HepG2 (cell line): ENCODE measurements around the gene ALB. TPM values are rescaled to one million over a fixed set of nuclear protein-coding genes. Genes with fewer than 3 reads are reported as not detected.

Experiments used
- DBP ChIP-seq: sonication (generic); formaldehyde crosslinking; IDR thresholded peaks from 2 replicates; pipeline ENCODE4 v1.4.0; 2020; ENCODE audit warnings: missing genetic modification reagents; ENCODE audit errors: not compliant biosample characterization
- GPBP1L1 ChIP-seq: sonication (generic); formaldehyde crosslinking; IDR thresholded peaks from 2 replicates; pipeline ENCODE4 v1.5.0; 2020; ENCODE audit warnings: mild to moderate bottlenecking, missing genetic modification reagents
- ISL2 ChIP-seq: sonication (generic); formaldehyde crosslinking; IDR thresholded peaks from 2 replicates; pipeline ENCODE4 v1.5.0; 2020; ENCODE audit warnings: missing genetic modification reagents
- MED13 ChIP-seq: sonication (generic); formaldehyde crosslinking; IDR thresholded peaks from 2 replicates; pipeline ENCODE4 v1.5.0; 2020; ENCODE audit warnings: missing genetic modification reagents
- MTF1 ChIP-seq: sonication (generic); formaldehyde crosslinking; IDR thresholded peaks from 2 replicates; pipeline ENCODE4 v1.5.0; 2020; ENCODE audit warnings: missing genetic modification reagents
- PAF1 ChIP-seq: IDR thresholded peaks from 2 replicates; pipeline ENCODE4 v1.6.1; 2016; ENCODE audit warnings: missing genetic modification reagents, missing compliant biosample characterization
- RBFOX2 ChIP-seq: fragments of 200-400 bp; formaldehyde crosslinking; IDR thresholded peaks from 2 replicates; pipeline ENCODE4 v1.6.1; 2017; ENCODE audit warnings: low read depth, mild to moderate bottlenecking, low read length
- U2AF2 ChIP-seq: fragments of 200-400 bp; formaldehyde crosslinking; IDR thresholded peaks from 2 replicates; pipeline ENCODE4 v1.6.1; 2017; ENCODE audit warnings: low read depth, mild to moderate bottlenecking, low read length
- ZBTB8A ChIP-seq: sonication (generic); formaldehyde crosslinking; IDR thresholded peaks from 2 replicates; pipeline ENCODE4 v1.4.0; 2020; ENCODE audit warnings: mild to moderate bottlenecking, low read depth, missing genetic modification reagents, borderline replicate concordance
- ZFP36L1 ChIP-seq: sonication (generic); formaldehyde crosslinking; IDR thresholded peaks from 2 replicates; pipeline ENCODE4 v1.8.0; 2022; ENCODE audit warnings: mild to moderate bottlenecking, missing genetic modification reagents, moderate library complexity
- ZMYM4 ChIP-seq: sonication (generic); formaldehyde crosslinking; IDR thresholded peaks from 2 replicates; pipeline ENCODE4 v1.8.1; 2023; ENCODE audit warnings: mild to moderate bottlenecking, missing genetic modification reagents
- ZNF33A ChIP-seq: sonication (generic); formaldehyde crosslinking; IDR thresholded peaks from 2 replicates; pipeline ENCODE4 v1.5.1; 2020; ENCODE audit warnings: missing genetic modification reagents, mild to moderate bottlenecking, moderate library complexity, borderline replicate concordance
- ZNF367 ChIP-seq: sonication (generic); formaldehyde crosslinking; IDR thresholded peaks from 2 replicates; pipeline ENCODE4 v1.4.0; 2020; ENCODE audit warnings: missing genetic modification reagents, borderline replicate concordance
- ZNF549 ChIP-seq: sonication (generic); formaldehyde crosslinking; IDR thresholded peaks from 2 replicates; pipeline ENCODE4 v1.5.0; 2020; ENCODE audit warnings: missing genetic modification reagents
- ZNF790 ChIP-seq: sonication (generic); formaldehyde crosslinking; IDR thresholded peaks from 2 replicates; pipeline ENCODE4 v1.8.0; 2022; ENCODE audit warnings: missing genetic modification reagents, mild to moderate bottlenecking, borderline replicate concordance
- ZNF800 ChIP-seq: sonication (generic); formaldehyde crosslinking; IDR thresholded peaks from 2 replicates; pipeline ENCODE4 v1.4.0; 2020; ENCODE audit warnings: missing genetic modification reagents
- polyA plus RNA-seq, 8 experiments: library from polyadenylated mRNA; depleted of rRNA in 3 of 8; stranded (reverse) in 7 of 8; unstranded in 1 of 8; fragments of >200 nt; fragmentation: Illumina TruSeq in 4 of 8; extraction: Trizol in 4 of 8; gene quantifications; 2 replicates each; pipeline versions ENCODE4 v1.2.1 to v1.2.3, GENCODE V29; 2011 to 2016; ENCODE audit warnings: low read depth in 4 of 8, missing spikeins in 1 of 8, mixed read lengths in 1 of 8; ENCODE audit not compliant: insufficient read depth in 1 of 8
- total RNA-seq, 5 experiments: library from RNA; depleted of rRNA; stranded (reverse); fragments of >200 nt; fragmentation: Illumina TruSeq; extraction: Trizol; gene quantifications; 2 replicates each; pipeline ENCODE4 v1.2.3, GENCODE V29; 2016; ENCODE audit warnings: low read depth in 1 of 5
- TF ChIP-seq, protein P1 (sequence below): sonication (generic); formaldehyde crosslinking; IDR thresholded peaks from 2 replicates; pipeline ENCODE4 v1.4.0; 2020; ENCODE audit warnings: missing genetic modification reagents
- TF ChIP-seq, protein P2 (sequence below): sonication (generic); formaldehyde crosslinking; IDR thresholded peaks from 2 replicates; pipeline ENCODE4 v1.5.0; 2020; ENCODE audit warnings: missing genetic modification reagents

The ALB gene
- total and polyA plus RNA-seq, 2 of the 13 experiments (the other 11 are each of a cell fraction or from before 2014, with no cell fraction given): 22,259 to 22,625 TPM

- TF ChIP-seq ZNF800: no peak
- no peak for TF ChIP-seq ZNF33A (CRISPR knock-in tag)
- TF ChIP-seq MED13: peak; percentile 7; the same call in 1 of the 2 replicates
- peak; percentile 49; the same call in 1 of the 2 replicates for TF ChIP-seq MTF1 (CRISPR knock-in tag)
- TF ChIP-seq ZNF790 (CRISPR knock-in tag): no peak
- peak; percentile 40; the same call in 1 of the 2 replicates for TF ChIP-seq ZFP36L1
- TF ChIP-seq ZNF549 (CRISPR knock-in tag): 0 out of 2 replicates have a peak, but pooled peaks have one; percentile 18
- TF ChIP-seq, protein P1, sequence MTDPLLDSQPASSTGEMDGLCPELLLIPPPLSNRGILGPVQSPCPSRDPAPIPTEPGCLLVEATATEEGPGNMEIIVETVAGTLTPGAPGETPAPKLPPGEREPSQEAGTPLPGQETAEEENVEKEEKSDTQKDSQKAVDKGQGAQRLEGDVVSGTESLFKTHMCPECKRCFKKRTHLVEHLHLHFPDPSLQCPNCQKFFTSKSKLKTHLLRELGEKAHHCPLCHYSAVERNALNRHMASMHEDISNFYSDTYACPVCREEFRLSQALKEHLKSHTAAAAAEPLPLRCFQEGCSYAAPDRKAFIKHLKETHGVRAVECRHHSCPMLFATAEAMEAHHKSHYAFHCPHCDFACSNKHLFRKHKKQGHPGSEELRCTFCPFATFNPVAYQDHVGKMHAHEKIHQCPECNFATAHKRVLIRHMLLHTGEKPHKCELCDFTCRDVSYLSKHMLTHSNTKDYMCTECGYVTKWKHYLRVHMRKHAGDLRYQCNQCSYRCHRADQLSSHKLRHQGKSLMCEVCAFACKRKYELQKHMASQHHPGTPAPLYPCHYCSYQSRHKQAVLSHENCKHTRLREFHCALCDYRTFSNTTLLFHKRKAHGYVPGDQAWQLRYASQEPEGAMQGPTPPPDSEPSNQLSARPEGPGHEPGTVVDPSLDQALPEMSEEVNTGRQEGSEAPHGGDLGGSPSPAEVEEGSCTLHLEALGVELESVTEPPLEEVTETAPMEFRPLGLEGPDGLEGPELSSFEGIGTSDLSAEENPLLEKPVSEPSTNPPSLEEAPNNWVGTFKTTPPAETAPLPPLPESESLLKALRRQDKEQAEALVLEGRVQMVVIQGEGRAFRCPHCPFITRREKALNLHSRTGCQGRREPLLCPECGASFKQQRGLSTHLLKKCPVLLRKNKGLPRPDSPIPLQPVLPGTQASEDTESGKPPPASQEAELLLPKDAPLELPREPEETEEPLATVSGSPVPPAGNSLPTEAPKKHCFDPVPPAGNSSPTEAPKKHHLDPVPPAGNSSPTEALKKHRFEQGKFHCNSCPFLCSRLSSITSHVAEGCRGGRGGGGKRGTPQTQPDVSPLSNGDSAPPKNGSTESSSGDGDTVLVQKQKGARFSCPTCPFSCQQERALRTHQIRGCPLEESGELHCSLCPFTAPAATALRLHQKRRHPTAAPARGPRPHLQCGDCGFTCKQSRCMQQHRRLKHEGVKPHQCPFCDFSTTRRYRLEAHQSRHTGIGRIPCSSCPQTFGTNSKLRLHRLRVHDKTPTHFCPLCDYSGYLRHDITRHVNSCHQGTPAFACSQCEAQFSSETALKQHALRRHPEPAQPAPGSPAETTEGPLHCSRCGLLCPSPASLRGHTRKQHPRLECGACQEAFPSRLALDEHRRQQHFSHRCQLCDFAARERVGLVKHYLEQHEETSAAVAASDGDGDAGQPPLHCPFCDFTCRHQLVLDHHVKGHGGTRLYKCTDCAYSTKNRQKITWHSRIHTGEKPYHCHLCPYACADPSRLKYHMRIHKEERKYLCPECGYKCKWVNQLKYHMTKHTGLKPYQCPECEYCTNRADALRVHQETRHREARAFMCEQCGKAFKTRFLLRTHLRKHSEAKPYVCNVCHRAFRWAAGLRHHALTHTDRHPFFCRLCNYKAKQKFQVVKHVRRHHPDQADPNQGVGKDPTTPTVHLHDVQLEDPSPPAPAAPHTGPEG: 0 out of 2 replicates have a peak, but pooled peaks have one; percentile 22
- TF ChIP-seq U2AF2: no peak
- TF ChIP-seq ISL2 (CRISPR knock-in tag): 0 out of 2 replicates have a peak, but pooled peaks have one; percentile 17
- TF ChIP-seq ZBTB8A (CRISPR knock-in tag): no peak
- peak; percentile 99 for TF ChIP-seq PAF1 (CRISPR knock-in tag)
- TF ChIP-seq, protein P2, sequence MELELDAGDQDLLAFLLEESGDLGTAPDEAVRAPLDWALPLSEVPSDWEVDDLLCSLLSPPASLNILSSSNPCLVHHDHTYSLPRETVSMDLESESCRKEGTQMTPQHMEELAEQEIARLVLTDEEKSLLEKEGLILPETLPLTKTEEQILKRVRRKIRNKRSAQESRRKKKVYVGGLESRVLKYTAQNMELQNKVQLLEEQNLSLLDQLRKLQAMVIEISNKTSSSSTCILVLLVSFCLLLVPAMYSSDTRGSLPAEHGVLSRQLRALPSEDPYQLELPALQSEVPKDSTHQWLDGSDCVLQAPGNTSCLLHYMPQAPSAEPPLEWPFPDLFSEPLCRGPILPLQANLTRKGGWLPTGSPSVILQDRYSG: no peak
- TF ChIP-seq ZMYM4 (CRISPR knock-in tag): no peak
- peak; percentile 56 for TF ChIP-seq RBFOX2
- peak; percentile 26 for TF ChIP-seq DBP (CRISPR knock-in tag)
- TF ChIP-seq ZNF367 (CRISPR knock-in tag): no peak
- no peak for TF ChIP-seq GPBP1L1 (CRISPR knock-in tag)
Observed at GRCh38 chr4:73411731-73412414, 7.8 kb downstream of the ALB start (continued).
